ENCODE measurements around the gene CAB39L.
A peak's percentile ranks its signal among the peaks of the same experiment; 100 is the strongest.

Gene CAB39L

DNA sequence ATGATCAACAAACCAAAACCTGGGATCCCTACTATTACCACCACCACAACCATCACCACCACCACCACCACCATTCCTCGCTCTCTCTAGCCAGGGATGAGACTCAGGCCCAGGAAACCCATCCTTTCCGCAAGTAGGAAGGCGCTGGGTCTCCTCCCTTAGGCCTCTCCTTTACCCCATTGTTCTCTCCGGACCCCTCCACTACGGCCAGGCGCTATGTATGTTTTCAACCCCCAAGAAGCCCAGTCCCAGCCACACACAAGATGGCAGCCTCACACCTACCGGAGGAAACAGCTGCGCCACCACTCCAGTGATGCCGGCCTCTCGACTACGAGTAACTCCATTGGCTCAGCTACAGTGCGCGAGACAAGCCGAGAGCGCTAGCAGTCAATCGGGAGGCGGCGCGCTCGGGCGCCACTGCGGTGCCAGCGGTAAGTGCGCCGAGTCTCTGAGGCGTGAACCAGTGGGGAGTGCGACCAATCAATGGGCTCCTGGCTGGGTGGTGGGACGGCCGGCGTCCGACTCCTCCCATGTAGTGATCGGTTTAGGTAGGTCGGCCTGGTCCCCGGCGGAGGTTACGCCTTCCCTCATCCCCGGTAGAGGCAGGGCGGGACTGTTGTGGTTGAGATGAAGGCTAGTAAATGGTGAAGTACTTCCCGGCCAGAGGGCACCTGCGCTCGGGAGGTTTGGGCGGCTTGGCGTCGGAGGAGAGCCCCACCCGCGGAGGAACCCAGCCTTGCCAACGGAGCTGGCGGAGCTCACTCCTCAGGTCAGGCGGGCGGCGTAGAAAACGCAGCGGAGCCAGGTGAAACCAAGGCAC is at the start of gene CAB39L, which contains the start of gene SETDB2:
Gene CAB39L (minus strand): TSS at position 361 of the 820 bp plus-strand sequence. CDS start 61,154 bp downstream, outside the sequence.
Gene SETDB2 (plus strand): TSS at position 571 of the 820 bp plus-strand sequence. CDS start 7,620 bp downstream, outside the sequence.
- in situ Hi-C loops (cut with HindIII; ENCODE audit: low sequenced_read_pairs): no loop called here

DNA sequence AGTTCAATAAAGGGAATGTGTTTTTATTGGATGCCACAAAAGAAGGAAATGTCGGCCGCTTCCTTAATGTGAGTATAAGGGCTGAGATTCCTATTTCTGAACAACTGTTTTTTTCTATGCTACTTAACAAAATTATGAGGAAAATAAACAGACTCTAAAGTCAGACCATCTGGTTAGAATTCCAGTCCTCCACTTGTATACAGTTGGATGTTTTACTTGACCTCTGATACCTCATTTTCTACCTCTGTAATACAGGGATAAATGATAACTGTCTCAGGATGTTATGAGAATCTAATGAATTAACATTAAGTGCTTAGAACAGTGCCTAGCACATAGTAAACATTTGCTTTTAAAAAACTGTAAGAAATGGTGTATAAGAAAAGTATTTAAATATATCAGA is 44.7 kb upstream of the CAB39L start:
- H3K4me3 ChIP-seq (ENCODE audit: low read depth, low read length): no peak overlapping the region
- TF ChIP-seq, protein P1, sequence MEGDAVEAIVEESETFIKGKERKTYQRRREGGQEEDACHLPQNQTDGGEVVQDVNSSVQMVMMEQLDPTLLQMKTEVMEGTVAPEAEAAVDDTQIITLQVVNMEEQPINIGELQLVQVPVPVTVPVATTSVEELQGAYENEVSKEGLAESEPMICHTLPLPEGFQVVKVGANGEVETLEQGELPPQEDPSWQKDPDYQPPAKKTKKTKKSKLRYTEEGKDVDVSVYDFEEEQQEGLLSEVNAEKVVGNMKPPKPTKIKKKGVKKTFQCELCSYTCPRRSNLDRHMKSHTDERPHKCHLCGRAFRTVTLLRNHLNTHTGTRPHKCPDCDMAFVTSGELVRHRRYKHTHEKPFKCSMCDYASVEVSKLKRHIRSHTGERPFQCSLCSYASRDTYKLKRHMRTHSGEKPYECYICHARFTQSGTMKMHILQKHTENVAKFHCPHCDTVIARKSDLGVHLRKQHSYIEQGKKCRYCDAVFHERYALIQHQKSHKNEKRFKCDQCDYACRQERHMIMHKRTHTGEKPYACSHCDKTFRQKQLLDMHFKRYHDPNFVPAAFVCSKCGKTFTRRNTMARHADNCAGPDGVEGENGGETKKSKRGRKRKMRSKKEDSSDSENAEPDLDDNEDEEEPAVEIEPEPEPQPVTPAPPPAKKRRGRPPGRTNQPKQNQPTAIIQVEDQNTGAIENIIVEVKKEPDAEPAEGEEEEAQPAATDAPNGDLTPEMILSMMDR (IDR thresholded peaks at IDR 0.05; ENCODE audit: low read depth, low read length): no peak
- in situ Hi-C loops (cut with HindIII; ENCODE audit: low sequenced_read_pairs): no loop called here
- no peak for DNase-seq (ENCODE audit: low read depth, low spot score)

More for the DNA sequence above, at the start of gene CAB39L, which contains the start of gene SETDB2:
- TF ChIP-seq, protein P1 (IDR thresholded peaks at IDR 0.05; ENCODE audit: low read depth, low read length): peak; percentile 45
- H3K4me3 ChIP-seq (ENCODE audit: low read depth, low read length): peak within 1 kb of the TSS; percentile 88
- peak; percentile 99 for DNase-seq (ENCODE audit: low read depth, low spot score)

DNA sequence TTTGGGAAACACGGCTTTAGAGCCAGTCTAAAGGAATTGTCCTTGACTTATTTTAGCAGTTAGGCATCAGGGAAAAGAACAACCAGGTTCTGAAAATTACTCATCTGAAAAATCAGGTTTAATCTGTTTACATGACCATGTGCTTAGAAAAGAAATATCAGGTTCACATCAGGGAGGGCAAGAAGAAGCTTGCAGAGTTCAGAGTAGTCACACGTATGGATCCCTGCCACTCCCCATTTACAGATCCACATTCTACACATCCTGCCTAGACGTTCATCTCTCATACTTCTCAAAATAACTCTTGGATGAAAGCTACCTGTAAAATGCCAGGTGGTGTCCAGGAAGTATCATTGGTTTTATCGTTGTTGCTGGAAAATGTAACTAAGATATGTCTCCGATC is 37.9 kb upstream of the CAB39L start:
- no peak overlapping the region for H3K4me3 ChIP-seq (ENCODE audit: low read depth, low read length)
- in situ Hi-C loops (cut with HindIII; ENCODE audit: low sequenced_read_pairs): no loop called here
- TF ChIP-seq, protein P1 (IDR thresholded peaks at IDR 0.05; ENCODE audit: low read depth, low read length): no peak
- no peak for DNase-seq (ENCODE audit: low read depth, low spot score)

DNA sequence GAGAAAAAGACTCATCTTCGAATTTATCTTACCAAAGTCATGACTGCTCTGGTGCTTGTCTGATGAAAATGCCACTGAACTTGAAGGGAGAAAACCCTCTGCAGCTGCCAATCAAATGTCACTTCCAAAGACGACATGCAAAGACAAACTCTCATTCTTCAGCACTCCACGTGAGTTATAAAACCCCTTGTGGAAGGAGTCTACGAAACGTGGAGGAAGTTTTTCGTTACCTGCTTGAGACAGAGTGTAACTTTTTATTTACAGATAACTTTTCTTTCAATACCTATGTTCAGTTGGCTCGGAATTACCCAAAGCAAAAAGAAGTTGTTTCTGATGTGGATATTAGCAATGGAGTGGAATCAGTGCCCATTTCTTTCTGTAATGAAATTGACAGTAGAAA is 32.7 kb upstream of the CAB39L start:
- TF ChIP-seq, protein P1 (IDR thresholded peaks at IDR 0.05; ENCODE audit: low read depth, low read length): no peak
- no peak overlapping the region for H3K4me3 ChIP-seq (ENCODE audit: low read depth, low read length)
- in situ Hi-C loops (cut with HindIII; ENCODE audit: low sequenced_read_pairs): no loop called here

DNA sequence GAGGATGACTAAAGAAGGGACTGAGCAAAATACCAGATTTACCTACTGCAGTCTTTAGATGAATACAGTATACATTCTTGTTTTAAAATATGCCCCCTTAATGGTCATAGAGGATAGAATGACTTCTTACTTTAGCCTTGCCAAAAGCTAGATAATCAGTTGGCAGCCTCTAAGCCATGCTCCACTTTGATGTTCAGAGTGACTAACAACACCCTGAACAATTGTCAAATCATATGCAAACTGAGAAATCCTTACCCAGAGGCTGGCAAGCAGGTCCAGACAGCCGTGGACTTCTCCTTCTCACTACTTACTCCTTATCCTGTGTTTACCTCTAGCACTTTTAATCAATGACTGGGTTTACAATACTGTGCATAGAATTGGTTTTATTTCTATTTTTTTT is 28.3 kb upstream of the CAB39L start:
- DNase-seq (ENCODE audit: low read depth, low spot score): no peak
- in situ Hi-C loops (cut with HindIII; ENCODE audit: low sequenced_read_pairs): no loop called here
- TF ChIP-seq, protein P1 (IDR thresholded peaks at IDR 0.05; ENCODE audit: low read depth, low read length): no peak
- H3K4me3 ChIP-seq (ENCODE audit: low read depth, low read length): no peak overlapping the region

More for the DNA sequence above, 32.7 kb upstream of the CAB39L start:
- no peak for DNase-seq (ENCODE audit: low read depth, low spot score)

DNA sequence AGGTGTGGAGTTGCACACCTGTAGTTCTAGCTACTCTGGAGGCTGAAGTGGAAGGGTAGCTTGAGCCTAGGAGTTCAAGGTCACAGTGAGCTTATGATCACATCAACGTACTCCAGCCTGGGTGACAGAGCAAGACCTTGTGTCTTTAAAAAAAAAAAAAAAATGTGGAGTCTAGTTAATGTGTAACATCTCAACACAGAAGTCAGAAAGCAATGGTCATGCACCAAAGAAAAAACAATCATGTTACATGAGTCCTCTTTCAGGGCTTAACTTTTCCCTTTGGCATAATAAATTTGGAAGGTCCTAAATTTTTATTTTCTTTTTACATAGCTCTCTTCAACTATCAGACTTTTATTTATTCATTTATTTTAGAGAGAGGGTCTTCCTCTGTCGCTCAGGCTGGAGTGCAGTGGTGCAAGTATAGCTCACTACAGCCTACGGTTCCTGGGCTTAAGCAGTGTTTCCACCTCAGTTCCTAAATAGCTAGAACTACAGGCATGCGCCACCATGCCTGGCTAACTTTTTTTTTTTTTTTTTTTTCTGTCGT is 22.5 kb upstream of the CAB39L start:
- TF ChIP-seq, protein P1 (IDR thresholded peaks at IDR 0.05; ENCODE audit: low read depth, low read length): no peak
- in situ Hi-C loops (cut with HindIII; ENCODE audit: low sequenced_read_pairs): no loop called here
- DNase-seq (ENCODE audit: low read depth, low spot score): no peak
- no peak overlapping the region for H3K4me3 ChIP-seq (ENCODE audit: low read depth, low read length)

Measured in astrocyte of the spinal cord (primary cell).